SK-N-SH (cell line): ENCODE data around the gene NID1. TPM values are rescaled to one million over a fixed set of nuclear protein-coding genes. Genes with fewer than 3 reads are reported as not detected.

ENCODE experiments used
- CTCF ChIA-PET: fragments of 300-600, 350-600 bp; formaldehyde crosslinking; extraction: SDS; loops from one replicate; lab custom pipeline; 2021; lab: Yijun Ruan, JAX
- POLR2A ChIA-PET: fragments of 350-600 bp; sonication (Branson Sonifier 250); formaldehyde crosslinking; extraction: SDS; loops from one replicate; lab custom pipeline; 2020; ENCODE audit warnings: antibody characterized with exemption, inconsistent platforms; lab: Yijun Ruan, JAX
- DNase-seq: peaks from one replicate; pipeline ENCODE4 v3.0.0; 2012
- H2AFZ ChIP-seq: fragments of 200-600 bp; sonication (generic); 2 replicates; pipeline ENCODE4 v1.8.1; 2016; ENCODE audit warnings: antibody characterized with exemption, mild to moderate bottlenecking, low read depth
- H3F3A ChIP-seq: fragments of 200-600 bp; sonication (generic); replicated peaks from 2 replicates; pipeline ENCODE3; 2016; ENCODE audit warnings: antibody characterized with exemption, mild to moderate bottlenecking; ENCODE audit not compliant: insufficient read depth
- H3K27ac ChIP-seq, 2 experiments: fragments of 200-500 bp in 1 of 2; fragments of 200-600 bp in 1 of 2; sonication (Bioruptor generic) in 1 of 2; sonication (generic), shearing (Covaris generic) in 1 of 2; 2 replicates each; pipeline versions ENCODE4 v1.5.1 to v1.6.1; 2014 to 2016; ENCODE audit warnings: low read depth in 2 of 2, inconsistent platforms in 1 of 2, low read length in 1 of 2, mild to moderate bottlenecking in 1 of 2, mixed read lengths in 1 of 2
- H3K27me3 ChIP-seq: fragments of 200-600 bp; sonication (generic), shearing (Covaris generic); 2 replicates; pipeline ENCODE4 v1.6.1; 2016; ENCODE audit warnings: mixed run types; ENCODE audit not compliant: insufficient read depth
- H3K36me3 ChIP-seq, 2 experiments: fragments of 200-500 bp in 1 of 2; fragments of 200-600 bp in 1 of 2; sonication (Bioruptor generic) in 1 of 2; sonication (generic) in 1 of 2; replicated peaks in 1 of 2; 2 replicates each; pipeline versions ENCODE3 to v1.5.1; 2014 to 2016; ENCODE audit warnings: low read length in 1 of 2, mild to moderate bottlenecking in 1 of 2; ENCODE audit not compliant: insufficient read depth in 2 of 2, control insufficient read depth in 1 of 2
- H3K4me1 ChIP-seq, 2 experiments: fragments of 200-500 bp in 1 of 2; fragments of 200-600 bp in 1 of 2; sonication (Bioruptor generic) in 1 of 2; sonication (generic), shearing (Covaris generic) in 1 of 2; 2 replicates each; pipeline versions ENCODE4 v1.5.1 to v1.6.1; 2014 to 2016; ENCODE audit warnings: low read depth in 1 of 2, low read length in 1 of 2, mixed run types in 1 of 2; ENCODE audit not compliant: insufficient read depth in 2 of 2, control insufficient read depth in 1 of 2
- H3K4me2 ChIP-seq: fragments of 200-600 bp; sonication (generic), shearing (Covaris generic); 2 replicates; pipeline ENCODE4 v1.6.1; 2017; ENCODE audit warnings: mixed run types
- H3K4me3 ChIP-seq, 2 experiments: fragments of 200-500 bp in 1 of 2; fragments of 200-600 bp in 1 of 2; sonication (Bioruptor generic) in 1 of 2; sonication (generic), shearing (Covaris generic) in 1 of 2; 2 replicates each; pipeline versions ENCODE4 v1.5.1 to v1.8.1; 2014 to 2016; ENCODE audit warnings: low read depth in 2 of 2, inconsistent platforms in 1 of 2, low read length in 1 of 2, mild to moderate bottlenecking in 1 of 2, mixed read lengths in 1 of 2, moderate library complexity in 1 of 2
- H3K79me2 ChIP-seq: fragments of 200-600 bp; sonication (generic); 2 replicates; pipeline ENCODE4 v1.8.1; 2017; ENCODE audit warnings: mild to moderate bottlenecking; ENCODE audit not compliant: insufficient read depth
- H3K9ac ChIP-seq: fragments of 200-600 bp; sonication (generic); 2 replicates; pipeline ENCODE4 v1.6.1; 2017; ENCODE audit warnings: mixed run types
- H3K9me2 ChIP-seq: fragments of 200-600 bp; sonication (generic); 2 replicates; pipeline ENCODE4 v1.6.1; 2017; ENCODE audit warnings: mixed run types
- H3K9me3 ChIP-seq: fragments of 200-600 bp; sonication (generic); 2 replicates; pipeline ENCODE4 v1.6.1; 2017; ENCODE audit warnings: mixed run types, mild to moderate bottlenecking, moderate library complexity
- H4K20me1 ChIP-seq: fragments of 200-600 bp; sonication (generic); 2 replicates; pipeline ENCODE4 v1.6.1; 2017; ENCODE audit warnings: mild to moderate bottlenecking, mixed run types; ENCODE audit not compliant: insufficient read depth
- CHD2 ChIP-seq: fragments of 150-350 bp; IDR thresholded peaks from 2 replicates; pipeline ENCODE4 v1.6.1; 2018; ENCODE audit warnings: low read length; ENCODE audit not compliant: partially characterized antibody
- EP300 ChIP-seq, 2 experiments: IDR thresholded peaks; 2 replicates each; pipeline versions ENCODE4 v1.4.0 to v1.6.1; 2012; ENCODE audit warnings: borderline replicate concordance in 1 of 2, low read depth in 1 of 2, low read length in 1 of 2
- FOXJ3 ChIP-seq: sonication (generic); formaldehyde crosslinking; IDR thresholded peaks from 2 replicates; pipeline ENCODE4 v1.5.1; 2020; ENCODE audit warnings: mild to moderate bottlenecking, missing genetic modification reagents
- MXI1 ChIP-seq: IDR thresholded peaks from 2 replicates; pipeline ENCODE4 v1.6.1; 2012; ENCODE audit warnings: mild to moderate bottlenecking, low read depth, low read length, improper control_type of control experiment
- NRF1 ChIP-seq: IDR thresholded peaks from 2 replicates; pipeline ENCODE4 v1.6.1; 2012; ENCODE audit warnings: low read depth, mild to moderate bottlenecking, low read length
- RCOR1 ChIP-seq: fragments of 150-350 bp; IDR thresholded peaks from 2 replicates; pipeline ENCODE4 v1.6.1; 2017; ENCODE audit warnings: antibody characterized with exemption, low read length
- SIN3A ChIP-seq: IDR thresholded peaks from 2 replicates; pipeline ENCODE4 v1.6.1; 2012; ENCODE audit warnings: low read depth, mild to moderate bottlenecking, low read length, moderate library complexity, borderline replicate concordance
- SMC3 ChIP-seq: IDR thresholded peaks from 2 replicates; pipeline ENCODE4 v1.6.1; 2012; ENCODE audit warnings: low read depth, low read length, improper control_type of control experiment
- TAF1 ChIP-seq: IDR thresholded peaks from 2 replicates; pipeline ENCODE4 v1.6.1; 2012; ENCODE audit warnings: low read depth, mild to moderate bottlenecking, low read length, moderate library complexity, borderline replicate concordance
- TCF12 ChIP-seq: IDR thresholded peaks from 2 replicates; pipeline ENCODE4 v1.4.0; 2012
- YY1 ChIP-seq: IDR thresholded peaks from 2 replicates; pipeline ENCODE4 v1.4.0; 2012; ENCODE audit warnings: low read depth, mild to moderate bottlenecking
- WGBS: methylation state at CpG from one replicate; pipeline ENCODE4 v1.1.6; 2017; ENCODE audit warnings: low lambda C conversion rate; 5-methylcytosine and 5-hydroxymethylcytosine counted together
- polyA plus RNA-seq, 3 experiments: library from polyadenylated mRNA; depleted of rRNA; stranded (reverse); fragments of >200 nt; gene quantifications; 2 replicates each; pipeline ENCODE4 v1.2.3, GENCODE V29; 2012
- TF ChIP-seq, protein P1 (sequence below): fragments of 200-600 bp; sonication (generic); IDR thresholded peaks from 2 replicates; pipeline ENCODE4 v1.6.1; 2017; ENCODE audit warnings: antibody characterized with exemption, mild to moderate bottlenecking, moderate library complexity
- TF ChIP-seq, protein P2 (sequence below): fragments of 150-350 bp; IDR thresholded peaks from 2 replicates; pipeline ENCODE4 v1.6.1; 2017; ENCODE audit warnings: antibody characterized with exemption, low read length, low read depth, borderline replicate concordance
- TF ChIP-seq, protein P3 (sequence below): IDR thresholded peaks from 2 replicates; pipeline ENCODE4; 2012
- TF ChIP-seq, protein P4 (sequence below): IDR thresholded peaks from 2 replicates; pipeline ENCODE4 v1.4.0; 2012; ENCODE audit warnings: low read depth, borderline replicate concordance

The NID1 gene
- polyA plus RNA-seq, 1 of the 3 experiments (the other 2 are of a cell fraction), result 74.3 TPM

DNA sequence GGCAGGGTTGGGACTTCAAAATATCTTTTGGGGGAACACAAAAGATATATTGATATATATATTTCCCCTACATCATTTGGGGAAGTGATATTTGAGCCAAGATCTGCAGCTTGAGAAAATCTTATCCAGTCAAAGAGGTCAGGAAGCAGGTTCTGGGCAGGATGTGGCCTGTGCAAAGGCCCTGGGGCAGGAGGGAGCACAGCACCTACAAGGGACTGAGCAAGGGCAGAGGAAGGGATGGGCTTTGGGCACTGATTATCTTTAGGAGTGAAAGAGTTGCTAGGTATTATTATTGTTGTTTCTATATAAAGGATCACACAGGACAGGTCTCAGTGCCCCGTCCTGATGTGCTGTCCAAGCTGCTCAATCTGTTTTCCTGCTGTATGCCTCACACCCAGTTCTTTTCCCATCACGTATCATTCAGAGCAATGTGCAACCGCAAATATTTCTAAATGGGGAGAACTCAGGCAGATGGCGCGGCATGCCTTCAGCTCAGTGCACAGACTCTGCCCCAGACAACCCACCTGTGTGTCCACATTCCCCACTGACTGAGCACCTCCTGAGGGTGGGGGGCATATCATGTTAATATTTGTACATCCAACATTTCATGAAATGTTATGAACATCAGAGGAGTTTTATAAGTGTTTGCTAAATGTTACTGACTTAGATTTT is 49.3 kb upstream of the NID1 start (continued):
- TF ChIP-seq, protein P1, sequence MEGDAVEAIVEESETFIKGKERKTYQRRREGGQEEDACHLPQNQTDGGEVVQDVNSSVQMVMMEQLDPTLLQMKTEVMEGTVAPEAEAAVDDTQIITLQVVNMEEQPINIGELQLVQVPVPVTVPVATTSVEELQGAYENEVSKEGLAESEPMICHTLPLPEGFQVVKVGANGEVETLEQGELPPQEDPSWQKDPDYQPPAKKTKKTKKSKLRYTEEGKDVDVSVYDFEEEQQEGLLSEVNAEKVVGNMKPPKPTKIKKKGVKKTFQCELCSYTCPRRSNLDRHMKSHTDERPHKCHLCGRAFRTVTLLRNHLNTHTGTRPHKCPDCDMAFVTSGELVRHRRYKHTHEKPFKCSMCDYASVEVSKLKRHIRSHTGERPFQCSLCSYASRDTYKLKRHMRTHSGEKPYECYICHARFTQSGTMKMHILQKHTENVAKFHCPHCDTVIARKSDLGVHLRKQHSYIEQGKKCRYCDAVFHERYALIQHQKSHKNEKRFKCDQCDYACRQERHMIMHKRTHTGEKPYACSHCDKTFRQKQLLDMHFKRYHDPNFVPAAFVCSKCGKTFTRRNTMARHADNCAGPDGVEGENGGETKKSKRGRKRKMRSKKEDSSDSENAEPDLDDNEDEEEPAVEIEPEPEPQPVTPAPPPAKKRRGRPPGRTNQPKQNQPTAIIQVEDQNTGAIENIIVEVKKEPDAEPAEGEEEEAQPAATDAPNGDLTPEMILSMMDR, result no peak
- TF ChIP-seq SIN3A (no peak), CHD2 (no peak), FOXJ3 (CRISPR knock-in tag) (no peak)

DNA sequence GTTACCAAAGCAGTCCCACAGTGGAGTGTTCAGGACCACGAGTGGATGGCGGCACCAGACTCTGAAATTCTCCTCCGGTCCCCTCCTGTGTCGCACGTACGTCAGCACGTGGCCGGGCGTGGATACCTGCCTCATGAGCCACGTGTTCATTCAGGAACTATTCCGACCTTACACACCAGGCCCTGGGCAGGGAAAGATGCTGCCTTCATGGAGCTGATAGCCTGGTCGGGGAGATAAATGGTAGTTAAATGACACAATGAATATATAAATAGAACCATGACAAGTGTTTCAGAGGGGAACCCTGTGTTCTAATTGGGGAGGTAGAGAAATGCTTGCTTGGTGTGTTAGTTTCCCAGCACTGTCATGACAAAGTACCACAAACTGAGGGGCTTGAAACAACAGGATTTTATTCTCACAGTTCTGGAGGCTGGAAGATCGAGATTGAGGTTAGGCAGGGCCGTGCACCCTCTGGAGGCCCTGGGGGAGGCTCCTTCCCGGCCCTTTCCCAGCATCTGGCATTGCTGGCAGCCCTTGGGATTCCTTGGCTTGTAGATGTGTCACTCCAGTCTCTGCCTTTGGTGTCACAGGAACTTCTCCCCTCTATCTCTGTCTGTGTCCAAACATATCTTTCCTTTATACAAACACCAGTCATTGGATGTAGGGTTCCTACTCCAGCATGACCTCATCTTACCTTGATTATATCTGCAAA is 48.6 kb upstream of the NID1 start:
- H3K9me2 ChIP-seq, result no peaks in the 10 kb centered on the region
- H3K4me3 ChIP-seq, result no peak overlapping the region
- TF ChIP-seq TAF1 (no peak), RCOR1 (no peak)
- TF ChIP-seq, protein P2, sequence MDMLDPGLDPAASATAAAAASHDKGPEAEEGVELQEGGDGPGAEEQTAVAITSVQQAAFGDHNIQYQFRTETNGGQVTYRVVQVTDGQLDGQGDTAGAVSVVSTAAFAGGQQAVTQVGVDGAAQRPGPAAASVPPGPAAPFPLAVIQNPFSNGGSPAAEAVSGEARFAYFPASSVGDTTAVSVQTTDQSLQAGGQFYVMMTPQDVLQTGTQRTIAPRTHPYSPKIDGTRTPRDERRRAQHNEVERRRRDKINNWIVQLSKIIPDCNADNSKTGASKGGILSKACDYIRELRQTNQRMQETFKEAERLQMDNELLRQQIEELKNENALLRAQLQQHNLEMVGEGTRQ, result no peak
- H3K4me1 ChIP-seq, result peaks cover 0 to 5% of the 10 kb centered on the region in 2 experiments; a peak in 1 of 4 replicates
- H3K9ac ChIP-seq, result no peak overlapping the region
- no peak for DNase-seq
- no peaks in the 10 kb centered on the region for H3K27me3 ChIP-seq
- H3K36me3 ChIP-seq, result no peaks in the 10 kb centered on the region
- no peaks in the 10 kb centered on the region for H3F3A ChIP-seq
- H3K27ac ChIP-seq, result no peak overlapping the region
- no peaks in the 10 kb centered on the region for H3K9me3 ChIP-seq
- no peaks in the 10 kb centered on the region for H4K20me1 ChIP-seq
- H3K4me2 ChIP-seq, result no peak overlapping the region
- CTCF ChIA-PET, result interaction anchor here (1.0 to 1.4 kb wide), 4 partner anchors 9 to 1385 kb away, joined by 3 read pairs; no protein-coding TSS in a partner anchor
- no peak overlapping the region for H2AFZ ChIP-seq
- no peaks in the 10 kb centered on the region for H3K79me2 ChIP-seq
- WGBS, result 63% methylated on average over 15 of the region's 15 CpGs
- POLR2A ChIA-PET, result no interaction called here

DNA sequence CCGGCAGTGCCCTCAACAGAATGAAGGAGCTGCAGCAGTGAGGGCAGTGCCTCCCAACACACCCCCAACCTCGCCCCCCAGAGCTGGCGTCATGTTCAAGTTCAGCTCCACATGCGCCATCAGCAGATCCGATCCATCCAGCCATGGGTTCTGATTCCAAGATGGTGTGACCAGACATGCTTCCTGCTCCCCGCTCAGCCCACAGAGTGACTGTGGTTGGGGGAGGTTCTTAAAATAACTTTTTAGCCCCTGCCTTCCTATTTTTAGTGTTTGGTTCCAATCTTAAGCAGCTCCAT is 47.4 kb upstream of the NID1 start:
- Histone ChIP-seq H3K27me3 (no peaks in the 10 kb centered on the region), H2AFZ (no peak overlapping the region), H3K9ac (no peak overlapping the region), H3K4me2 (no peak overlapping the region), H3K36me3 (no peaks in the 10 kb centered on the region), H3K4me1 (peaks cover 0 to 5% of the 10 kb centered on the region in 2 experiments; a peak in 1 of 4 replicates), H3K79me2 (no peaks in the 10 kb centered on the region), H3K27ac (no peak overlapping the region), H3K4me3 (no peak overlapping the region), H3F3A (no peaks in the 10 kb centered on the region), H4K20me1 (no peaks in the 10 kb centered on the region), H3K9me3 (no peaks in the 10 kb centered on the region), H3K9me2 (no peaks in the 10 kb centered on the region)
- no peak for DNase-seq
- no peak for TF ChIP-seq YY1
- no peak for TF ChIP-seq EP300 (IDR thresholded peaks at IDR 0.05; ENCODE audit: borderline replicate concordance in 1 of 2, low read depth in 1 of 2, low read length in 1 of 2)
- no peak for TF ChIP-seq MXI1
- TF ChIP-seq, protein P3, sequence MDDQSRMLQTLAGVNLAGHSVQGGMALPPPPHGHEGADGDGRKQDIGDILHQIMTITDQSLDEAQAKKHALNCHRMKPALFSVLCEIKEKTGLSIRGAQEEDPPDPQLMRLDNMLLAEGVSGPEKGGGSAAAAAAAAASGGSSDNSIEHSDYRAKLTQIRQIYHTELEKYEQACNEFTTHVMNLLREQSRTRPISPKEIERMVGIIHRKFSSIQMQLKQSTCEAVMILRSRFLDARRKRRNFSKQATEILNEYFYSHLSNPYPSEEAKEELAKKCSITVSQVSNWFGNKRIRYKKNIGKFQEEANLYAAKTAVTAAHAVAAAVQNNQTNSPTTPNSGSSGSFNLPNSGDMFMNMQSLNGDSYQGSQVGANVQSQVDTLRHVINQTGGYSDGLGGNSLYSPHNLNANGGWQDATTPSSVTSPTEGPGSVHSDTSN, result no peak
- TF ChIP-seq, protein P4, sequence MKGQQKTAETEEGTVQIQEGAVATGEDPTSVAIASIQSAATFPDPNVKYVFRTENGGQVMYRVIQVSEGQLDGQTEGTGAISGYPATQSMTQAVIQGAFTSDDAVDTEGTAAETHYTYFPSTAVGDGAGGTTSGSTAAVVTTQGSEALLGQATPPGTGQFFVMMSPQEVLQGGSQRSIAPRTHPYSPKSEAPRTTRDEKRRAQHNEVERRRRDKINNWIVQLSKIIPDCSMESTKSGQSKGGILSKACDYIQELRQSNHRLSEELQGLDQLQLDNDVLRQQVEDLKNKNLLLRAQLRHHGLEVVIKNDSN, result no peak
- no peak for TF ChIP-seq SMC3
- TF ChIP-seq NRF1, result no peak
- TF ChIP-seq TCF12, result no peak
- no peak for TF ChIP-seq FOXJ3 (CRISPR knock-in tag)
- 75% methylated on average over 1 of the region's 6 CpGs for WGBS
- CTCF ChIA-PET, result interaction anchor here (0.9 to 1.3 kb wide), 2 partner anchors 278 to 420 kb away, joined by 3 read pairs; no protein-coding TSS in a partner anchor
- POLR2A ChIA-PET, result no interaction called here
